Neural crest cell (in vitro differentiated cells): ENCODE data around the gene GALNTL6. TPM values are rescaled to one million over a fixed set of nuclear protein-coding genes. Genes with fewer than 3 reads are reported as not detected.

Source experiments
- DNase-seq: peaks from one replicate; pipeline ENCODE4 v3.0.0; 2021; ENCODE audit warnings: low read depth, mixed read lengths, low spot score
- H3K27ac Mint-ChIP-seq: one replicate; pipeline ENCODE4 v1.8.0; 2021; ENCODE audit warnings: mild to moderate bottlenecking, mixed read lengths; ENCODE audit not compliant: unreplicated experiment
- H3K27me3 Mint-ChIP-seq: 2 replicates; pipeline ENCODE4 v1.8.0; 2021; ENCODE audit warnings: low read depth, mild to moderate bottlenecking, mixed read lengths
- H3K36me3 Mint-ChIP-seq: 2 replicates; pipeline ENCODE4 v1.8.0; 2021; ENCODE audit warnings: low read depth, mild to moderate bottlenecking, mixed read lengths
- H3K4me1 Mint-ChIP-seq: 2 replicates; pipeline ENCODE4 v1.8.0; 2021; ENCODE audit warnings: mixed read lengths
- H3K4me3 Mint-ChIP-seq: one replicate; pipeline ENCODE4 v1.8.0; 2021; ENCODE audit warnings: mild to moderate bottlenecking, mixed read lengths
- H3K9me3 Mint-ChIP-seq: 2 replicates; pipeline ENCODE4 v1.8.0; 2021; ENCODE audit warnings: mixed read lengths
- total RNA-seq: library from RNA; stranded (reverse); gene quantifications from 2 replicates; pipeline ENCODE4 v1.2.1, GENCODE V29; 2021
- TF ChIP-seq, protein P1 (sequence below): fragments of 200-600 bp; sonication (generic); conservative IDR thresholded peaks from 2 replicates; pipeline ENCODE4 v1.5.0; 2021; ENCODE audit warnings: antibody characterized with exemption, mild to moderate bottlenecking

The GALNTL6 gene
- total RNA-seq, 1 donor from 2014 or later: 0.07 TPM

- Mint-ChIP-seq H3K9me3 (no peaks in the 10 kb centered on the region), H3K36me3 (no peaks in the 10 kb centered on the region), H3K27ac (no peak overlapping the region), H3K27me3 (no peaks in the 10 kb centered on the region), H3K4me3 (no peak overlapping the region), H3K4me1 (no peaks in the 10 kb centered on the region)
- TF ChIP-seq, protein P1, sequence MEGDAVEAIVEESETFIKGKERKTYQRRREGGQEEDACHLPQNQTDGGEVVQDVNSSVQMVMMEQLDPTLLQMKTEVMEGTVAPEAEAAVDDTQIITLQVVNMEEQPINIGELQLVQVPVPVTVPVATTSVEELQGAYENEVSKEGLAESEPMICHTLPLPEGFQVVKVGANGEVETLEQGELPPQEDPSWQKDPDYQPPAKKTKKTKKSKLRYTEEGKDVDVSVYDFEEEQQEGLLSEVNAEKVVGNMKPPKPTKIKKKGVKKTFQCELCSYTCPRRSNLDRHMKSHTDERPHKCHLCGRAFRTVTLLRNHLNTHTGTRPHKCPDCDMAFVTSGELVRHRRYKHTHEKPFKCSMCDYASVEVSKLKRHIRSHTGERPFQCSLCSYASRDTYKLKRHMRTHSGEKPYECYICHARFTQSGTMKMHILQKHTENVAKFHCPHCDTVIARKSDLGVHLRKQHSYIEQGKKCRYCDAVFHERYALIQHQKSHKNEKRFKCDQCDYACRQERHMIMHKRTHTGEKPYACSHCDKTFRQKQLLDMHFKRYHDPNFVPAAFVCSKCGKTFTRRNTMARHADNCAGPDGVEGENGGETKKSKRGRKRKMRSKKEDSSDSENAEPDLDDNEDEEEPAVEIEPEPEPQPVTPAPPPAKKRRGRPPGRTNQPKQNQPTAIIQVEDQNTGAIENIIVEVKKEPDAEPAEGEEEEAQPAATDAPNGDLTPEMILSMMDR: no peak
- no peak for DNase-seq
Measured at GRCh38 chr4:172390331-172390730, 577.1 kb downstream of the GALNTL6 start.

DNA sequence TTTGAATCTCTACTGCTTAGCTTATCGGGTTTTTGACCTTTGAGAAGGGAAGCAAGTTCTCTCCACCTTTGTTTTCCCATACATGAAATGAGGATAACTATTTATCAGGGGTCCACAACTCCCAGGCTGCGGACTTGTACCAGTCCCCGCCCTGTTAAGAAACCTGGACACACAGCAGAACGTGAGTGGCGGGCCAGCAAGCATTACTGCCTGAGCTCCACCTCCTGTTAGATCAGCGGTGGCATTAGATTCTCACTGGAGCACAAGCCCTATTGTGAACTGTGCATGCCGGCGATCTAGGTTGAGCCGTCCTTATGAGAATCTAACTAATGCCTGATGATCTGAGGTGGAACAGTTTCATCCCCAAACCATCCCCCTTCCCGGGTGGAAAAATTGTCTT lies 579.5 kb downstream of the GALNTL6 start:
- TF ChIP-seq, protein P1: no peak

DNA sequence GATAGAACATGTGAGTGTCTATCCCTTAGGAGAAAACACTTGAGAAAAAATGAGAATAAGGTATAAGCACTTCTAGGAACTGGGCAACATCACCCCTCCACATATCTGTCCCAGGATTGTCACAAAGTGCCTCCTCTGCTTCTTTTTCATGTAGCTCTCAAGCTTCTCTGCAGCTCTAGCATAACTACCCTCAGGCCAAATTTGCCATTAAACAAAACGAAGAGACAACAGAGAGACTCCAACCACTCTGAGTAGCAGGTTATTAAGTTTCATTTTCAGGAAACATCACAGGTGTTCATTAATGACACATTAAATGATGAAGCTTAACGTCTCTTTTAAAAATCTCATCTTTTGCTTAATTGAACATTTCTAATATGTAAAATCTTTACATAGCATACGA lies 580.0 kb downstream of the GALNTL6 start:
- no peaks in the 10 kb centered on the region for H3K36me3 Mint-ChIP-seq
- no peak overlapping the region for H3K4me3 Mint-ChIP-seq
- no peaks in the 10 kb centered on the region for H3K27me3 Mint-ChIP-seq
- no peak for DNase-seq
- TF ChIP-seq, protein P1: no peak
- no peaks in the 10 kb centered on the region for H3K9me3 Mint-ChIP-seq
- H3K27ac Mint-ChIP-seq: no peak overlapping the region
- H3K4me1 Mint-ChIP-seq: no peaks in the 10 kb centered on the region

More for the DNA sequence above, 579.5 kb downstream of the GALNTL6 start:
- Mint-ChIP-seq H3K27me3 (no peaks in the 10 kb centered on the region), H3K27ac (no peak overlapping the region), H3K4me1 (no peaks in the 10 kb centered on the region), H3K4me3 (no peak overlapping the region), H3K36me3 (no peaks in the 10 kb centered on the region), H3K9me3 (no peaks in the 10 kb centered on the region)
- DNase-seq: no peak

DNA sequence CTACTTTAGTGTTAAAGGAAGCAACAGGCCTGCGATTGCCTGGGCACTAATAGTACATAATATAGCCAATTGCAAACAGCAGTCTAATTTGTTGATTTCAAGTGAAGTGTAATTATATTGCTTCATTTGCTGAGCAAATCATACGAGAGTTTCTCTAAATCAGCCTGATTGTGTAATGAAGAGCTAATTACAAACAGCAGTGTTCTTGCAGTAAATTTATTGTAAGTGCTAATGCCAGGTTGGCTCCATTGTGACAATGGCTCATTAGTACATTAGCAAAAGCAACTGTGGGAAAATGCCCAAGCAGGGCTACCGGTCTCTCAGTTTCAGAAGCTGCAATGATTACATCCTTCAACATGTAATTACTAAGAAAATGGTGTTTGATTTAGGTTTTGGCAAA lies 591.5 kb downstream of the GALNTL6 start:
- Mint-ChIP-seq H3K36me3 (no peaks in the 10 kb centered on the region), H3K4me3 (no peak overlapping the region)

GRCh38 chr4:172410363-172410762 lies 597.2 kb downstream of the GALNTL6 start:
- Mint-ChIP-seq H3K27ac (no peak overlapping the region), H3K4me3 (no peak overlapping the region), H3K9me3 (no peaks in the 10 kb centered on the region), H3K27me3 (no peaks in the 10 kb centered on the region), H3K36me3 (no peaks in the 10 kb centered on the region), H3K4me1 (no peaks in the 10 kb centered on the region)
- no peak for DNase-seq
- TF ChIP-seq, protein P1: no peak

More for the DNA sequence above, 591.5 kb downstream of the GALNTL6 start:
- no peaks in the 10 kb centered on the region for H3K4me1 Mint-ChIP-seq
- H3K9me3 Mint-ChIP-seq: peaks cover 3% of the 10 kb centered on the region
- DNase-seq: no peak
- H3K27ac Mint-ChIP-seq: no peak overlapping the region
- H3K27me3 Mint-ChIP-seq: no peaks in the 10 kb centered on the region
- TF ChIP-seq, protein P1: no peak

DNA sequence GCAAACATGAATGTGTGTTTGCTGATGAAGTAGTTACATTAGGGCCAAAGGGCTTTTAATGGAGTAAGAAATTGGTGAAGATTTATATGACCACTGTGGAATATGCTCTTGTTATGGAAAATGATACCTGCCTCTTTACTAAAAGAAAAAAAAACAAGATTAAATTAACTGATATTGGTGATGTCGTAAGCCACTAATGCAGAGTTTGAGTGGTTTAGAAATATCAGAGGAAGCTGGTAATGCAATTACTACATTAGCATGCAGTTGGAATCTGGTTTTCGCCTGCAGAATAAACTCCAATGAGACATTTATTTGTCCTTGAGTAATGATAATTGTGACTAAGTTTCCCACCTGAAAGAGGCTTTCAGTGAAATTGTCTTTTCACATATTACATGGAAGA lies 597.9 kb downstream of the GALNTL6 start:
- Mint-ChIP-seq H3K9me3 (no peaks in the 10 kb centered on the region), H3K27ac (no peak overlapping the region), H3K4me1 (no peaks in the 10 kb centered on the region), H3K36me3 (no peaks in the 10 kb centered on the region), H3K4me3 (no peak overlapping the region), H3K27me3 (no peaks in the 10 kb centered on the region)
- no peak for DNase-seq
- TF ChIP-seq, protein P1: no peak
